Measurements from ENCODE around the gene CCT3. TPM values are rescaled to one million over a fixed set of nuclear protein-coding genes. Genes with fewer than 3 reads are reported as not detected.
"Not testable (repeated sequence)": the region's sequence is repeated elsewhere in the genome, so short reads cannot be mapped to it uniquely, and the experiment has no call there.

Gene CCT3
- total RNA-seq, 1 donor = 353 TPM

DNA sequence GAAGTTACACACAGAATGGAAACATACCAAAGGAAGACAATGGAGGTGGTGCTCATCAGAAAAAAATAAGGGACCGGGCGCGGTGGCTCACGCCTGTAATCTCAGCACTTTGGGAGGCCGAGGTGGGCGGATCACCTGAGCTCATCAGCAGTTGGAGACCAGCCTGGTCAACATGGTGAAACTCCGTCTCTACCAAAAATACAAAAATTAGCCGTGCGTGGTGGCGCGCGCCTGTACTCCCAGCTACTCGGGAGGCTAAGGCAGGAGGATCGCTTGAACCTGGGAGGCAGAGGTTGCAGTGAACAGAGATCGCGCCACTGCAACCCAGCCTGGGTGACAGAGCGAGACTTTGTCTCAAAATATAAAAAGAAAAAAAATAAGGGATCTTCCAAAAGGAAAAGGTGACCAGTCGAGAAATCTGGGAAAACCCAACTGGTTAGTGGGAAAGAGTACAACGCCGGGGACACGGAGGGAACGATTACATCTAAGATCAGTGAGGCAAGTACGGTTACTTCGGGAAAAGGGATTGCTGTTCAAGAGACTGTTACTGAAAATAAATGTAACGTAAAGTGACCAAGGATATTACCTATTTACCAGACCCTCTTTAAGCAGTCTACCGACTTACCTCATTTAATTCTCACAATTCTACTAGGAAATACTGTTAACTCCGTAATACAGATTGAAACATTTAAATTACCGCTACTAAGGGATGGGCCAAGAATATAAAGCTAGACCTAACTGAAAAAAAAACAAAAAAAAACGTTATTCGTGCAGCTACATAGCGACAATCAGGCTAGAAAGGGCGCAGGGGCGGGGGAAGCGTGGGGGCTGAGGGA is 822 bp downstream of the CCT3 start:
- DNase-seq (ENCODE audit: low read depth in 2 of 3, low spot score in 2 of 3) = no peak

DNA sequence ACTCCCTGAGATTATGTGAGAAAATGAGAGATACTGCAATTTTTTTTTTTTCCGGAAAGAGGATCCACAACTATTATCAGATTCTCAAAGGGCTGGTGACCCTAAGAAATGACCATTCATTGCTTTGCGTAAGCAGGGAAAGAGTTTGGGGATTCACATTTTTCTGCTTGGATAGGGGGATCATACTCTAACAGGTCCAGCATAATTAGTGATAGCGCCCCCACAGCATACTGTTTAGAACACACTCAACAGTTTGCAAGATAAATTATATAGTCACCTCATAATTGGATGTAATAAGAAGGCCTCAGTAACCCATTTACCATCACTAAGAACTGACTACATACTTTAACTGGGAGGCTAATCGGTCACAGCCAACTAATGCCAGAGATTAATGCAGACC is 1.9 kb downstream of the CCT3 start:
- DNase-seq (ENCODE audit: low read depth in 2 of 3, low spot score in 2 of 3) = peak in 2 of 3 donors; percentile 6 to 36

- DNase-seq (ENCODE audit: low read depth in 2 of 3, low spot score in 2 of 3) = not testable (repeated sequence)
Measured at GRCh38 chr1:156323179-156323578, 14.9 kb downstream of the CCT3 start.

DNA sequence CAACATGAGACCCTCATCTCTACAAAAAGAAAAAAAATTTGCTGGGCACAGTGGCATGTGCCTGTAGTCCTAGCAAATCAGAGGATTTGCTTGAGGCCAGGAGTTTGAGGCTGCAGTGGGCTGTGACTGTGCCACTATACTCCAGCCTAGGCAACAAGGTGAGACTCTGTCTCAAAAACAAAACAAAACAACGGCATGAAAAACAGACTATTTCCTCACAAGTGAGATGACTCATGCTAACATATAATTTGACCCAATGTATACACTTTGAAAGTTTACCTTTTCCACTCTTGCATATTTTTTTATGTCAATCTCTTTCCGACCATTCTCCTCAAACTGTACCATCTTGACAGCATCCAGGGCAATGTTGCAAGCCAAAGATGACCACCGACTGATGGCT is 17.5 kb downstream of the CCT3 start:
- no peak for DNase-seq (ENCODE audit: low read depth in 2 of 3, low spot score in 2 of 3)

- DNase-seq (ENCODE audit: low read depth in 2 of 3, low spot score in 2 of 3) = peak in 2 of 3 donors; percentile 33 to 68
Measured at GRCh38 chr1:156319664-156320063, 18.4 kb downstream of the CCT3 start.

GRCh38 chr1:156316909-156317308 is 21.2 kb downstream of the CCT3 start:
- no peak for DNase-seq (ENCODE audit: low read depth in 2 of 3, low spot score in 2 of 3)

- no peak for DNase-seq (ENCODE audit: low read depth in 2 of 3, low spot score in 2 of 3)
Measured at GRCh38 chr1:156310962-156311361, 27.1 kb downstream of the CCT3 start.

- no peak for DNase-seq (ENCODE audit: low read depth in 2 of 3, low spot score in 2 of 3)
Measured at GRCh38 chr1:156308078-156308477, 30.0 kb downstream of the CCT3 start.

DNA sequence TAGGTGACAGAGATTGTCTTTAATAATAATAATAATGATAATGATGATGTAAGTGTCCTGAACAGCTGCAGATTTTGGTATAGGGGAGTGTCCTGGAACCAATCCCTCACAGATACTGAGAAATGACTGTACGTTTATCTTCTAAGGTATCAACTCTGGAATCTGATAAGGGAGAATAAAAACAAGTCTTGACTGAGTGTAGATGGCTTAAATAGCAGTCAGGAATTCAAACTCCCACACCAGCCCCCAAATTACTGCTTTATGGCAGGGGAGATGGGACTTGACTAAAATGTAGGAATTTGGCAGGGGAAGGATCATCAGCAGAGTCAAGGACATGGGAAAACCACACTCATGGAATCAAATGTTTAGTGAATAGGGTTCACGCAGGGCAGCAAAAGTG is 32.9 kb downstream of the CCT3 start:
- no peak for DNase-seq (ENCODE audit: low read depth in 2 of 3, low spot score in 2 of 3)

- no peak for DNase-seq (ENCODE audit: low read depth in 2 of 3, low spot score in 2 of 3)
Measured at GRCh38 chr1:156303241-156303640, 34.9 kb downstream of the CCT3 start.

- no peak for DNase-seq (ENCODE audit: low read depth in 2 of 3, low spot score in 2 of 3)
Measured at GRCh38 chr1:156298852-156299357, 39.2 kb downstream of the CCT3 start, which contains the start of gene VHLL. VHLL (minus strand) TSS chr1:156299307; CDS start chr1:156299189, 118 bp downstream.

DNA sequence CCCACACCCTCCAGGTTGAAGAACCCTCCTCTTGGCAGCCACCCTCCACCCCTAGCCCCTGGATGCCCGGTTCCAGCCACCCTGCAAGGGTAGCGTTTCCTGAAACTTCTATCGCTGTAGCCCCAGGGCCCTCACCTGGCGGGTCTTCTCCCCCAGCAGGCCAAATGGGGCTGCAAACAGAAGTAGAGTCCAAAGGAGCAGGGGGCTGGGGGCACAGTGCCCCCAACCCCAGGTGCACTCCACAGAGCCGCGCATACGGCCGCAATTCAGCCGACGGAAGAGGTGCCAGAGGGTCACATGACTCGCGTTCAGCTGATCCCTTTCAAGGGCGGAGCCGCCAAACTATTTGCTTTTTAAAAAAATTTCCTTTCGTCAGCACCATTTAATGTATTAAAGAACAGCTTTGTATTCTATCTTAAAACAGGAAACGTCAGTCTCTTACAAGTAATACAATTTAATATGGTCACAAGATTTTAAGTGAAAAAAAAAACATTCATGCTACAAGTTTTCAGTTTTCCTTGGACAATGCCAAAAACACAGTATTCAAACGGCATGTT is 42.6 kb downstream of the CCT3 start, which contains the start of gene GLMP:
GLMP (minus strand) TSS at position 289 of the 557 bp plus-strand sequence; CDS start at position 255, 34 bp downstream.
- DNase-seq (ENCODE audit: low read depth in 2 of 3, low spot score in 2 of 3) = peak; percentile 19 to 62 (median 47)

GRCh38 chr1:156293895-156294294 is 44.2 kb downstream of the CCT3 start:
- no peak for DNase-seq (ENCODE audit: low read depth in 2 of 3, low spot score in 2 of 3)

DNA sequence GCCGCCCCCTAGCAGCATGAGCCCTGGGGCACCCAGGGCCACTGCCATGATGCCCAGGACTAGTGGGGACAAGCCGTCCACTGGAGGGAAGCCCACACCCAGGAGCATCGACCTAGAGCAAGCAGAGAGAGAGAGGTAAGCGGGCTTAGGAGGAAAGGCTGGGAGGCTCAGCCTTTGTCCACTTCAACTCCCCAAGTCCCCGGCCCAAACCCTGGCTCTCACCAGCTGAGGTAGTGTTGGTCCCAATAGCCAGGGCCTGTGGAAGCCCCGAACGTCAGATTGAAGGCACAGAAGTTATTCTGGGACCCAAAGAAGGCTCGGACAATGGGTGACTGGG is 45.0 kb downstream of the CCT3 start:
- DNase-seq (ENCODE audit: low read depth in 2 of 3, low spot score in 2 of 3) = no peak

GRCh38 chr1:156291226-156292061 is 46.6 kb downstream of the CCT3 start:
- peak in 2 of 3 donors; percentile 69 to 75 for DNase-seq (ENCODE audit: low read depth in 2 of 3, low spot score in 2 of 3)

DNA sequence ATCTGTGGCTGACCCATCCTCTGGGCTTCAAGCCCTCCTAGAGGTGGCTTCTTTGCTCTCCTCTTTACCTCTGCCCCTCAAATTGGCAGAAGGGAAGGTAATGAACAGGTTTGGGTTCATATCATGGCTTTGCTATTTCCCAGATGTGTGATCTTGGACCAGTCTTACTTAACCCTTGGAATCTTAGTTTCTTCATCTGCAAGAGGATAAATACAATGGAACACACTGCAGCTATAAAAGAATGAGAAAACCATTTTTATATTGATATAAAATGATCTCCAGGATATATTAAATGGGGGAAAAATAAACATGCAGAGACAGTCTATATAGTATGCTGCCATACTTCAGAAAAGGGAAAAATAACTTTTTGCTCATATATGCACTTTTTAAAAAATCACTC is 48.2 kb downstream of the CCT3 start:
- DNase-seq (ENCODE audit: low read depth in 2 of 3, low spot score in 2 of 3) = no peak

DNA sequence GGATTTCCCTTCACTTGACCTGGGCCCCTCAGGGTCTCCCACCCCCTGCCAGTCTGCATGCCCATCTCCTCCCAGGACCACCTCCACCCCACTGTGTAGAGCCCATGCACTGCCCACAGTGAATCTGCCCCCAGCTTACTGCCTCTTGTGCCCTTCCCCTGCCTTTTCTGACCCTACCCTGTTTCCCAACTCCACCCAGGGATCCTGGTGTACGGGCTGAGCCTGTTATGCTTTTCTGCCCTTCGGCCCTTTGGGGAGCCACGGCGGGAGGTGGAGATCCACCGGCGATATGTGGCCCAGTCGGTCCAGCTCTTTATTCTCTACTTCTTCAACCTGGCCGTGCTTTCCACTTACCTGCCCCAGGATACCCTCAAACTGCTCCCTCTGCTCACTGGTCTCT is 52.0 kb downstream of the CCT3 start:
- DNase-seq (ENCODE audit: low read depth in 2 of 3, low spot score in 2 of 3) = no peak

DNA sequence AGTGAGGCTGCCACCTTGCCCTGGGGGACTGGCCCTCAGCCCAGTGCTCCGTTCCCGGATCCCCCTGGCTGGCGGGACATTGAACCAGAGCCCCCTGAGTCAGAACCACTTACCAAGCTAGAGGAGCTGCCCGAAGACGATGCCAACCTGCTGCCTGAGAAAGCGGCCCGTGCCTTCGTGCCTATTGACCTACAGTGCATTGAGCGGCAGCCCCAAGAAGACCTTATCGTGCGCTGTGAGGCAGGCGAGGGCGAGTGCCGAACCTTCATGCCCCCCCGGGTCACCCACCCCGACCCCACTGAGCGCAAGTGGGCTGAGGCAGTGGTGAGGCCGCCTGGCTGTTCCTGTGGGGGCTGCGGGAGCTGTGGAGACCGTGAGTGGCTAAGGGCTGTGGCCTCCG is 52.7 kb downstream of the CCT3 start:
- no peak for DNase-seq (ENCODE audit: low read depth in 2 of 3, low spot score in 2 of 3)

DNA sequence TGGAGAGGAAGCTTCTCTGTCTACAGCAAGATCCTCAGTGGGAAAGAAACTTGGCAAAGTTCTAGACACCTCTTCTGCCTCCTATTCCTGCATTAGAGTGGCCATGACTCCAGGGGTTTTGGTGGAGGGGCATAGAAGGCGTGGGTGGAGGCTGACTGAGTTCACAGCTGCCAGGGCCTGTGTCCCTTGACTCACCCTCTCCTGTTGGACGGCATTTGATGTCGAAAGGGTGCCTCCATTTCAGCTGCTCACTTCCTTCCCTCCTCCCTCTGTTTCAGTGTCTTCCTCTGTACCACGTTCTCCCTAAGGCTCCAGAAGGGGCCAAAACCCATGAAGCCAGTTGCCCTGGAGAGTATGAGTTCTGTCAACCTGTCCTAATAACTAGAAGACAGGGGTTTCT is 53.3 kb downstream of the CCT3 start:
- DNase-seq (ENCODE audit: low read depth in 2 of 3, low spot score in 2 of 3) = no peak

DNA sequence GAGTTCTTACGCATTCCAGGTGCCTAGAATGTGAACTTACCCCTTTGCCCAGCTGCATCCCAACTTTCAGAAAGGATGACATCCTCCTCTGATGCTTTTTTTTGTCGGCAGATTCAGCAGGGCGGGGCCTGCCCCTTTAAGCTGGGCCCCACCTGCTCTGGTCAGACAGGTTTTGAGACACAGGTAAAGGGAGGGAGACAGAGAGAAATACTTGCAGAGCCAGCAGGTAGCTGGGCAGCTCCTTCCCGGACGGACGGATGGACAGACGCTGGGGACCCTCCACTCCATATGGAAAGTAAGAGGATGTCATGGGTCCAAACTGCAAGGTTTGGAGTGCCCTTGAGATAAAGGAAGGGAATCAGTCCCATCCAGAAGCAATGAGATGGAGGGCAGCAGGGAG is 54.0 kb downstream of the CCT3 start, which contains the start of gene TMEM79:
TMEM79 (plus strand) TSS at position 214 of the 400 bp plus-strand sequence. CDS start 902 bp downstream, outside the sequence.
- DNase-seq (ENCODE audit: low read depth in 2 of 3, low spot score in 2 of 3) = no peak

DNA sequence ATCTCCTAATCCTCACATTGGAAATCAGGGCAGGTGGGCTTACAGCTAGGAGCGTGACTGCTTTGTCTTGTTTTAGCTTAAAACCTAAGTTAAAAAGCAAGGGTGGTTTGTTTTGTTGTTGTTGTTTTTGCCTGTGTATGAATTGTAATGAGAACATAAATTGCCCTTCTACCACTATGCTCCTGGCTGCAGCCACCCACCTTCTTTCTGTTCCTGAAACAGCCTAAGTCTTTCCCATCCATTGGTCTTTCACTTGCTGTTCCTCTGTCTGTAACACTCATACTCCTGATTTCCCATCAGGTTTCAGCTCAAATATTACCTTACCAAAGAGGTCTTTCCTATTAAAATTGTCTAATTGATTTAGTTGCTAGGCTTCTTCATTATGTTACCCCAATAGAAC is 54.6 kb downstream of the CCT3 start:
- no peak for DNase-seq (ENCODE audit: low read depth in 2 of 3, low spot score in 2 of 3)
